Thoracic aorta (tissue), 2 donors: ENCODE results near the gene TMEM212. TPM values are rescaled to one million over a fixed set of nuclear protein-coding genes. Genes with fewer than 3 reads are reported as not detected.

Source experiments
- ATAC-seq: fragments of 150-250 bp; one replicate; pipeline ENCODE4 v1.8.0; 2017; ENCODE audit warnings: low read depth; ENCODE audit not compliant: insufficient number of reproducible peaks, low FRiP score
- DNase-seq: peaks from one replicate; pipeline ENCODE4 v3.0.0-alpha.2; 2020; ENCODE audit warnings: low spot score
- H3K27ac ChIP-seq, 2 donors: fragments of 200-600 bp; sonication (generic); 1 replicate in 1 of 2; 2 replicates in 1 of 2; pipeline ENCODE4 v1.5.1; 2016; ENCODE audit warnings: mild to moderate bottlenecking in 2 of 2, moderate library complexity in 2 of 2
- H3K27me3 ChIP-seq: fragments of 200-600 bp; sonication (generic); replicated peaks from 2 replicates; pipeline ENCODE4 v1.6.0; 2016; ENCODE audit warnings: mild to moderate bottlenecking; ENCODE audit not compliant: insufficient read depth
- H3K36me3 ChIP-seq: fragments of 200-600 bp; sonication (generic); one replicate; pipeline ENCODE4 v1.5.1; 2016
- H3K4me1 ChIP-seq, 2 donors: fragments of 200-600 bp; sonication (generic); 1 replicate in 1 of 2; 2 replicates in 1 of 2; pipeline versions ENCODE4 v1.5.1 to v1.6.0; 2016; ENCODE audit warnings: low read depth in 2 of 2, mild to moderate bottlenecking in 1 of 2; ENCODE audit not compliant: control insufficient read depth in 1 of 2
- H3K4me3 ChIP-seq: fragments of 200-600 bp; sonication (generic); 2 replicates; pipeline ENCODE4 v1.5.1; 2016; ENCODE audit warnings: mild to moderate bottlenecking
- H3K9me3 ChIP-seq: fragments of 200-600 bp; sonication (generic); 2 replicates; pipeline ENCODE4 v1.5.1; 2016
- total RNA-seq, 2 donors: library from RNA; depleted of rRNA; stranded (reverse); fragments of >200 nt; gene quantifications; one replicate each; pipeline versions ENCODE4 v1.1.0 to v1.2.3, GENCODE V29; 2016
- TF ChIP-seq, protein P1 (sequence below): fragments of 200-600 bp; sonication (generic); IDR thresholded peaks from one replicate; pipeline ENCODE4 v1.5.1; 2019; ENCODE audit warnings: antibody characterized with exemption

TMEM212 gene
- total RNA-seq, 2 donors from 2014 or later: not detected

DNA sequence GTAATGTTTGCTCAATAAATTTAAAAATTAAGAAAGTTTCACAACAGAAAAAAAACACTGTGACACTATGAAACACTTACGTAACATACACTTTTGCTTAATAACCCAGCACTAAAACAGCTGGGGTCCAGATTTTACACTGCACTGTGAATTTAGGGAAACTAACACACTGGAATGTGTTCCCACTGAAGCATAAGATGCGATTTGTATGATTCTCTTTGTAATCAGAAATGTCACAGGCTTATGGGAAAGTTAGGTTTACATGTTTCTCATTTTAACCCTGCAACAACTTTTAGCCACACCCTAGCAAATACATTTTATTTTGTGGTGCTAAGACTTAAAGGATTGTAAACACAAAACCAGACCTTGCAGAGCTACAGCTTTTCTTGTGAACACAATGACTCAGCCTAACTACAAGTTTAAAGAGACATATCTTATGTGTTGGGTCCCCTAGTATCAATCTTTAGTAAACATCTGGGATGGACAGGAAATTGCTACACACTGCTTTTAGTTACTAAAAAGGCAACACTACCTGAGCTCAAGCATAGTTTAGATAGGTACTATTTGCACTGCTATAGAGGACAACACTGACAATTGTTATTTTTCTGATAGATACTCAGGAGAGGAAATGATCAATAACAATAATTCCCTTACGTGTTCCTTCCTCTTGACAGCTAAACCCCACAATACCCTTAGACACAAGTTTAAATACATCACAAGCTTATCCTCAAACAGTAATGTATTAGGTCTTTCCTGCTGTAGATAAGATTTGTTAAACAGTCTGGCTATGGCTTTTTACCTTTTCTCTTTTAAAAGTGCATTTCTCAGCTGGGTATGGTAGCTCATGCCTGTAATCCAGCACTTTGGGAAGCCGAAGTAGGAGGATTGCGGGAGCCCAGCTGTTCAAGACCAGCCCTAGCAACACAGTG is 36.7 kb upstream of the TMEM212 start:
- Histone ChIP-seq H3K27ac (no peak overlapping the region), H3K27me3 (no peaks in the 10 kb centered on the region), H3K36me3 (no peaks in the 10 kb centered on the region), H3K9me3 (no peaks in the 10 kb centered on the region), H3K4me3 (no peak overlapping the region), H3K4me1 (peaks cover 25 to 50% of the 10 kb centered on the region in 2 donors)
- DNase-seq: no peak
- ATAC-seq: no peak
- TF ChIP-seq, protein P1, sequence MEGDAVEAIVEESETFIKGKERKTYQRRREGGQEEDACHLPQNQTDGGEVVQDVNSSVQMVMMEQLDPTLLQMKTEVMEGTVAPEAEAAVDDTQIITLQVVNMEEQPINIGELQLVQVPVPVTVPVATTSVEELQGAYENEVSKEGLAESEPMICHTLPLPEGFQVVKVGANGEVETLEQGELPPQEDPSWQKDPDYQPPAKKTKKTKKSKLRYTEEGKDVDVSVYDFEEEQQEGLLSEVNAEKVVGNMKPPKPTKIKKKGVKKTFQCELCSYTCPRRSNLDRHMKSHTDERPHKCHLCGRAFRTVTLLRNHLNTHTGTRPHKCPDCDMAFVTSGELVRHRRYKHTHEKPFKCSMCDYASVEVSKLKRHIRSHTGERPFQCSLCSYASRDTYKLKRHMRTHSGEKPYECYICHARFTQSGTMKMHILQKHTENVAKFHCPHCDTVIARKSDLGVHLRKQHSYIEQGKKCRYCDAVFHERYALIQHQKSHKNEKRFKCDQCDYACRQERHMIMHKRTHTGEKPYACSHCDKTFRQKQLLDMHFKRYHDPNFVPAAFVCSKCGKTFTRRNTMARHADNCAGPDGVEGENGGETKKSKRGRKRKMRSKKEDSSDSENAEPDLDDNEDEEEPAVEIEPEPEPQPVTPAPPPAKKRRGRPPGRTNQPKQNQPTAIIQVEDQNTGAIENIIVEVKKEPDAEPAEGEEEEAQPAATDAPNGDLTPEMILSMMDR: no peak

DNA sequence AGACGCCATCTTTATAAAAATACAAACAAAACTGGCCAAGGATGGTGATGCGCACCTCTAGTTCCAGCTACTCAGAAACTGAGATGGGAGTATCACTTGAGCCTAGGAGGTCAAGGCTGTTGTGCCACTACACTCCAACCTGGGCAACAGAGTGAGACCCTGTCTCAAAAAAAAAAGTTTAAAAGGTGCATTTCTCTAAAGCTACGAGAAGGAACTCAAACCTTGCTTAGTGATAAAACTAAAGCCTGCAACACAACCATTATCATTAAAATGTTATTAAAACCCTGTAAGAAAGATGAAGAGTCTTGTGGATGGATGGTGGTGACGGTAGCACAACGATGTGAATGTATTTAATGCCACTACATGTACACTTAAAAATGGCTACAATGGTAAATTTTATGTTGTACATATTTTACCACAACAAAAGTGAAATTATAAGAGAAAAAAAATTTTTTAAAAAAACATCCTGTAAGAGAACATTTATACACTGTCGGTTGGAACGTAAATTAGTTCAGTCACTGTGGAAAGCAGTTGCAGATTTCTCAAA is 35.9 kb upstream of the TMEM212 start:
- ATAC-seq: no peak
- no peak overlapping the region for H3K27ac ChIP-seq

GRCh38 chr3:171807806-171808205 is 35.3 kb upstream of the TMEM212 start:
- ATAC-seq (no peak), DNase-seq (no peak)
- H3K4me1 ChIP-seq: peaks cover 16 to 40% of the 10 kb centered on the region in 2 donors
- no peaks in the 10 kb centered on the region for H3K9me3 ChIP-seq
- no peak overlapping the region for H3K4me3 ChIP-seq
- no peaks in the 10 kb centered on the region for H3K36me3 ChIP-seq
- H3K27ac ChIP-seq: no peak overlapping the region
- TF ChIP-seq, protein P1: no peak
- no peaks in the 10 kb centered on the region for H3K27me3 ChIP-seq

More for the DNA sequence above, 35.9 kb upstream of the TMEM212 start:
- no peaks in the 10 kb centered on the region for H3K9me3 ChIP-seq
- H3K4me3 ChIP-seq: no peak overlapping the region
- H3K36me3 ChIP-seq: no peaks in the 10 kb centered on the region
- TF ChIP-seq, protein P1: no peak
- no peak for DNase-seq
- no peaks in the 10 kb centered on the region for H3K27me3 ChIP-seq
- peaks cover 20 to 47% of the 10 kb centered on the region in 2 donors for H3K4me1 ChIP-seq

DNA sequence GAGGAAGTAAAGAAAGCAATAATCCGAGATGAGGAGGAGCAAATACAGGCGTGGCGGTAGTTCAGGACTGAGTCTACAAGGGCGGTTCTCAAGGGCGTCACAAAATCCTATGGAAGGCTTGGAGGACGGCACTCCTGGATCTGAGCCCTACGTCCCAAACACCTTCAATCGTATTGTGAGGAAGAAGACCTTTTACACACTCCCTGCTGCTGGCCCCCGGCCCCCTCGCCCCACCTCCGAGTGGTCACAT is 33.6 kb upstream of the TMEM212 start:
- peaks cover 14 to 33% of the 10 kb centered on the region in 2 donors for H3K4me1 ChIP-seq
- H3K36me3 ChIP-seq: no peaks in the 10 kb centered on the region
- H3K27me3 ChIP-seq: no peaks in the 10 kb centered on the region
- H3K4me3 ChIP-seq: peak overlapping the region; percentile 73
- no peaks in the 10 kb centered on the region for H3K9me3 ChIP-seq
- TF ChIP-seq, protein P1: no peak
- peak; percentile 5 for ATAC-seq
- H3K27ac ChIP-seq: peak overlapping the region; percentile 65 to 84
- no peak for DNase-seq

GRCh38 chr3:171809861-171810628 is 33.1 kb upstream of the TMEM212 start, which contains the start of gene PLD1:
Gene PLD1 (minus strand): TSS chr3:171810483. CDS start chr3:171738051, 72,432 bp downstream.
- H3K4me3 ChIP-seq: peak within 1 kb of the TSS; percentile 73
- ATAC-seq: peak; percentile 73

More at GRCh38 chr3:171809861-171810628, 33.1 kb upstream of the TMEM212 start, which contains the start of gene PLD1:
- TF ChIP-seq, protein P1: no peak
- no peaks in the 10 kb centered on the region for H3K9me3 ChIP-seq
- peak; percentile 60 for DNase-seq
- no peaks in the 10 kb centered on the region for H3K27me3 ChIP-seq
- no peaks in the 10 kb centered on the region for H3K36me3 ChIP-seq
- peak within 1 kb of the TSS; percentile 65 to 84 for H3K27ac ChIP-seq
- H3K4me1 ChIP-seq: peaks cover 12 to 29% of the 10 kb centered on the region in 2 donors
